HG03520 (cell line): ENCODE measurements around the gene EXOSC3.
A peak's percentile ranks its signal among the peaks of the same experiment; 100 is the strongest.
"Not testable (repeated sequence)": the region's sequence is repeated elsewhere in the genome, so short reads cannot be mapped to it uniquely, and the experiment has no call there.

Experiments used
- ATAC-seq: cut with Tn5 transposase; IDR thresholded peaks from one replicate; pipeline ENCODE4 v1.9.1; 2021; ENCODE audit warnings: mild to moderate bottlenecking, moderate library complexity; ENCODE audit not compliant: unreplicated experiment

The EXOSC3 gene

GRCh38 chr9:37784616-37785483 is at the start of gene EXOSC3:
Gene EXOSC3 (minus strand): TSS chr9:37785064. CDS start chr9:37785044, 20 bp downstream.
- ATAC-seq: peak; percentile 88

DNA sequence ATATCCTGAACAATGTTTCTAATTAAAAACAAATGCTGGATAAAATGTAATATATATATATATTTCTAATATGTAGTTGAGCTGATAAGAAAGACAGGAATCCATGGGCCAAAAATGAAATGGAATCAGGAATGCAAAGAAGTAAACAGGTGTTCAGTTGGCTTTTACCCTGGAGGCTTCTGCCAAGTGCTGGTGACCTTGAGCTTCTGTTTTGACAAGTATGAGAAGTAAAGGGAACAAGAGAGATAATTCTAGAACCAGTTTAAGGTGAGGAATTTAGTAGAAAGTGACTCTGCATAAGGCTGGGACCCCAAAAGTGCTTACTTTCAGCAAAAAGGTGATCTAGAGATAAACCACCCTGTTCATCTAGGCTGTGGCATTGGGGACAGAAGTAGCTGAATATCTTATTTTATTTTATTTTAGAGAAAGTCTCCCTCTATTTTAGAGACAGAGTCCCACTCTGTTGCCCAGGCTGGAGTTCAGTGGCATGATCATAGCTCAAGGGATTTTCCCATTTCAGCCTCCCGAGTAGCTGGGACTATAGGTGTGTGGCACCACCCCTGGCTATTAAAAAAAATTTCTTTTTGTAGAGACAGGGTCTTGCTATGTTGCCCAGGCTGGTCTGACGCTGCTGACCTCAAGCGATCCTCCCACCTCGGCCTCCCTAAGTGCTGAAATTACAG is 42.8 kb upstream of the EXOSC3 start:
- no peak for ATAC-seq

DNA sequence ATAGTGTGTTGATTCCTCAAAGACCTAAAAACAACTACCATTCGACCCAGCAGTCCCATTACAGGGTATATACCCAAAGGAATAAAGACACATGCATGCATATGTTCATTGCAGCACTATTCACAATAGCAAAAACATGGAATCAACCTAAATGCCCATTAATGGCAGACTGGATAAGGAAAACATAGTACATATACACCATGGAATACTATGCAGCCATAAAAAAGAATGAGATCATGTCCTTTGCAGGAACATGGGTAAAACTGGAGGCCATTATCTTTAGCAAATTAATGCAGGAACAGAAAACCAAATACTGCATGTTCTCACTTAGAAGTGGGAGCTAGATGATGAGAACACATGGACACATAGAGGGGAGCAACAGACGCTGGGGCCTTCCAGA is 40.3 kb upstream of the EXOSC3 start:
- ATAC-seq: not testable (repeated sequence)

DNA sequence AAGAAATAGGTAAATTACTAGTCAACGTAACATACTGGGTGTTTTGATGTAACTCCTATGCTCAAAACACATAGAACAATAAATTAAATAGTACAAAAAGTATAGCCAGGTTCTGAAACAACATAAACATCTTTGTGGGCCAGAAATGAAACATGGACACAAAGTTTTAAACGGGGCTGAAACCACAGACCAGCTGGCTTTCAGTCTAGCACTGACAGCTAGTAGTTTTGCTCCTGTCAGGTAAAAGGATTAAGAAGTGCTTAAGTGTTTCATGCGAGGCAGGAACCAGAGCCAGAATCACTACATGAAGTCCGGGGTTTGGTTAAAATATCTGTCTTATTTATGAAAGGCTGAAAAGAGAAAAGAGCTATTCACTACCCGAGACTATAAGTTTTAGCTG is 35.3 kb upstream of the EXOSC3 start:
- ATAC-seq: no peak

DNA sequence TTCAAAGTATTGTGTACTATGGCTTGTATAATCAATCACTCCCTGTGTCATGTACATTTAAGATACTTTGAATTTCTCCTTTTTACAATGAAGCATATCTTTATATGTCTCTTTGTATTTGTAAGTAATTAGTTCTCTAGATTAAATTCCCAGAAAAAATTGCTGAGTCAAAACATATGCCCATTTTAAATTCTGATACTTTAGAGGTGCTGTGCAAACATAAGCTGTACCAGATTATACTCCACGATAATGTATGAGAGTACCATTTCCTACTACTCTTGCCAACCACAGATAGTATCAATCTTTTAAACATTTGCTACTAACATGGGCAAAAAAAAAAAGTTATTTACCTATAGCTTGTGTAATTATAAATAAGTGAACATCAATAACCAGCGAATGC is 34.0 kb upstream of the EXOSC3 start:
- ATAC-seq: no peak

- ATAC-seq: no peak
Measured at GRCh38 chr9:37812773-37813379, 28.0 kb upstream of the EXOSC3 start.

DNA sequence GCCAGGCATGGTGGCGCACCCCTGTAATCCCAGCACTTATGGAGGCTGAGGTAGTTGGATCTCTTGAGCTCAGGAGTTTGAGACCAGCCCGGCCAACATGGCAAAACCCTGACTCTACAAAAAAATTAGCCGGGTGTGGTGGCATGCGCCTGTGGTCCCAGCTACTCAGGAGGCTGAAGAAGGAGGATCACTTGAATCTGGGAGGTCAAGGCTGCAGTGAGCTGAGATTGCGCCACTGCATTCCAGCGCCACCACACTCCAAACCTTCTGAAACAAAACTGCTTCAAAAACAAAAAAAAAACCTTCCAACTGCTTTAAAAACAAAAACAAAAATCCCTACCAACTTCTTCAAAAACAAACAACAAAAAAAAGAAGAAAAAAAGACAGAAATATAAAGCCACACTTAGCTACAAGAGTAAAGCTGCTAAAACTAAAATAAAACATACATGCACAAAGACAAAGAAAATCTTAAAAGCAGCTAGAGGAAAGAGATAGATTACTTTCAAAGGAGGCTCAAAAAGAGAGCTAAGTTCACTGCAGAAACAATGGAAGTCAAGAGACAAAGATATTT is 27.1 kb upstream of the EXOSC3 start:
- no peak for ATAC-seq

DNA sequence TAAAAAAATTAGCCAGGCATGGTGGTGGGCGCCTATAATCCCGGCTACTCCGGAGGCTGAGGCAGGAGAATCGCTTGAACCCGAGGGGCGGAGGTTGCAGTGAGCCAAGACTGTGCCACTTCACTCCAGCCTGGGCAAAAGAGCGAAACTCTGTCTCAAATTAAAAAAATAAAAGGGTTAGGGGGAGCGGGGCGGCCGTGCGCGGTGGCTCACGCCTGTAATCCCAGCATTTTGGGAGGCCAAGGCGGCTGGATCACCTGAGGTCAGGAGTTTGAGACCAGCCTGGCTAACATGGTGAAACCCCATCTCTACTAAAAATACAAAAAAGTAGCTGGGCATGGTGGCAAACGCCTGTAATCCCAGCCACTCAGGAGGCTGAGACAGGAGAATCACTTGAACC is 24.8 kb upstream of the EXOSC3 start:
- not testable (repeated sequence) for ATAC-seq

GRCh38 chr9:37806271-37806670 is 21.4 kb upstream of the EXOSC3 start:
- ATAC-seq: no peak

GRCh38 chr9:37801959-37802711 is 17.3 kb upstream of the EXOSC3 start:
- ATAC-seq: no peak

GRCh38 chr9:37801287-37801850 is 16.5 kb upstream of the EXOSC3 start:
- ATAC-seq: peak; percentile 32

DNA sequence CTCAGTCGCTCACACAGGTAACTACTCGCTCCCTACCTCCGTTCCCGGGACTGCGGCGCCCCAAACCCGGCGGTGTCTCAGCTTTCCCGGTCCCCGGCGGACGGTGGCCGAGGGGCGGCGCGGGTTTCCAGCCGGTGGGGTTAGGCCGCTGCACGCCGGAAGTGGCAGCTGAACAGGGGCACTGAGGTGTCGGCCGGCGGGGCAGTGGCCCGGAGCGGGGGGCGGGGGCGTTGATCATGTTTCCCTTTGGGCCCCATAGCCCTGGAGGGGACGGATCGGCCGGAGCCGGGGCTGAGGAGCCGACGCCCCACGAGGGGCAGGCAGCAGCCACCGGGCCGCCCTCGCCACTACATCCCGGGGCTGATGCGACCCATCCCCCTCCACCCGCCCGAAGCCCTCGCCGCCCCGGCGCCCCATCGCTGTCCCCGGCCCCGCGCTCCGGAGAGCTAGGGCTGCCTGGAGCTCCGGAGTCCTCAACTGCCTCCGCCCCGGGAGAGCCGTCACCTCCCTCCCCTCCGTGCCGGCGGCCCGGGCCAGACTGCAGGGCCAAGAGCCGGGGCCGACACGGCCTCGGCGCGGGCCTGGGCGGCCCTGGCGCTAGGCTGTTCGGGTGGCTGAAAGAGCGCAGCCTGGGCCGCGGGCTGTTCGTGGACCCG is 15.9 kb upstream of the EXOSC3 start, which contains the start of gene DCAF10:
DCAF10 (plus strand) TSS at position 167 of the 656 bp plus-strand sequence; CDS start at position 237, 70 bp downstream.
- peak; percentile 68 for ATAC-seq

DNA sequence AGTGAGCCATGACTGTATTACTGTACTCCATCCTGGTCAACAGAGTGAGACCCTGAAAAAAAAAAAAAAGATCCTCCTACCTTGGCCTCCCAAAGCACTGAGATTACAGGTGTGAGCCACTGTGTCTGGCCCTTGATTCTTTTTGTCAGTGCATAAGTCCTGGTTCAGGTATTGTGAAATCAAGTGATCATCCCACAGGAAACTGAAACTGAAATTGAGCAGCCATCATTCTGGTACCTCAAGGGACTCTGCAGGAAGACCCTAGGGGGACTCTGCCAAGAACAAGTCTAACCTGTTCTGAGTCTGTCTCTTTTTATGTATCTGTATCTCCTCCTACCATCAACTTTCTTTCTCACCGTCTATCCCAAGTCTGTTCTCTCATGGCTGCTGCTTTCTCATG is 13.8 kb upstream of the EXOSC3 start:
- no peak for ATAC-seq

DNA sequence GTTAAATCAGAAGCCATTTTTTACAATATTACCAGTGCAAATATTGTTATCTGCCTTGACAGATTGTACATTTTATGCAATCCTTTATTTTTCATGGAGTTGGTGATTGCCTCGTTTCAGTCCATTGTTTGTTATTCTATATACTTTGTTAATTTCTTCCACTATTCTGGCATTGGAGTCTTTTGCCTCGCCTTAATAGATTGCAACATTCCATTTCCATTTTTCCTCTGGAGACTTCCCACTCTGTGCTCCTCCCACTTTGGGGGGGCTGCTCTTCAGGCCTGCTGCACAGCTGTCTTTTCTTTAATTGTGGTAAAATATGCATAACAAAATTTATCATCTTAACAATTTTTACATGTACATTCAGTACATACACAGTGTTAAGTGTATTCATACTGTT is 11.4 kb upstream of the EXOSC3 start:
- no peak for ATAC-seq

DNA sequence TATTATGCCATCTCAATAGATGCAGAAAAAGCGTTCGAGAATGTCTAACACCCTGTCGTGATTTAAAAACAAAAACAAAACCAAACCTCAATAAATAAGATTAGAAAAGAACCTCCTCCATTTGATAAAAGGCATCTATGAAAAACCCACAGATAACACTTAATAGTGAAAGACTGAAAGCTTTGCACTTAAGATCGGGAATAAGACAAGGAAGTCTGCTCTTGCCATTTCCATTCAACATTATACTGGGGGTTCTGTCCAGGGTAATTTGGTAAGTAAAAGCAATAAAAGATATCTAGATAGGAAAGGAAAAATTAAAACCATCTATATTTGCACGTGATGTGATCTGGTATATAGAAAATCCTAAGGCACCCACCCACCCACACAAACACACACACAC is 7.3 kb upstream of the EXOSC3 start:
- ATAC-seq: no peak

DNA sequence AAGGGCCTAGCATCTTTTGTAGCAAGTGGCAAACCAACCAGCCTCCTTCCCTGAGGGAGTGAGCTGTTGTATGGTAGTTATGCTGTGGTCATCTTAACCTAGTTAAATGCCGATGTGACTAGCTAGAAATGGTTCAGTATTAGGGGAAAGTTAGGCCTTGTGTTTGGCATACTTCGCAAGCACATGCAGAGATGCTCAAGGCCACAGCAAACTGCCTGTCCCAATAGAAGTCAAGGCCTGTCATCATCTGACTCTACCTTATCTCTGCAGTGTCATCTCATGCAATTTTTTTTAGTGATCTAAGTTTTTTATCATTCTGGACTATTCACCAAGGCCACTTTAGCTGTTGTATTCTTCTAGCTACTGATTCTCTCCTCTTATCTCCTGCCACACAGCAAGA is 5.2 kb upstream of the EXOSC3 start:
- ATAC-seq: no peak

GRCh38 chr9:37788332-37788731 is 3.5 kb upstream of the EXOSC3 start:
- ATAC-seq: no peak

DNA sequence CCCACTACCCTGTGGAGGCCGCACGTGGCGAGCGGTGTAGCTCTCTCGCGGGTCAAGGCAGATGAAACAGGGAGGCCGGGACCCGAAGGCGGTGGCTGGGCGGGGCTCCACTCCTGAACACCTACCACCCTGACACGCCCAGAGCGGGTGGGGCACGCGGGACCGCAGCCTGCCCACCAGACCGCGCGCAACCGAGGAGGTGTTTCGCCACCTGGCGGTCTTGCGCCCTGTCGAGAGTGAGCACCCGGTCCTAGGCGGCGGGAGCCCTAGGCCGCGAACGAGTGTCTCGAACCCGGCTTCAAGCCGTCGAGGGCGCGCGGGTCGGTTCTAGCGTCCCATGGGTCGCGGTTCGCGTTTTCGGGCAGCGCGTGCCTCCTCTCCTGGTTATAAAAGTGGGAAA is 2.2 kb upstream of the EXOSC3 start:
- ATAC-seq: no peak

DNA sequence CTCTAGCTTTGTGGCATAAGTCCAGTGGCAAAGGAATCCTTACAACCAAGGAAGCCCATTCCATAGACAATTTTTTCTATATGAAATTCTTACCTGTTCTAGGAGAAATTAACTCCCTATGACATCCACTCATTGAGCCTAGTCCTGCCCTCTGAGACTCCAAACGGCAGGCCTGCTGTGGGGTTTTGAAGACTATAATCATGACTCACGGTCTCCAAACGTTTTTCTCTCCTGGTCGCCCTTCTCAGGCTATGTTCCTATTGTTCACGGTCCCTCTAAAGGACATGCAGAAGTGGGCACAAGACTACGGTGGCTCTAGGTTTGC is 611 bp downstream of the EXOSC3 start:
- no peak for ATAC-seq

GRCh38 chr9:37778534-37778933 is 6.3 kb downstream of the EXOSC3 start:
- no peak for ATAC-seq
